Keratinocyte (primary cell): ENCODE results near the gene C22orf39. TPM values are rescaled to one million over a fixed set of nuclear protein-coding genes. Genes with fewer than 3 reads are reported as not detected.

Experiments
- DNase-seq: peaks from one replicate; pipeline ENCODE4 v3.0.0-alpha.2; 2011; ENCODE audit warnings: low read depth, missing footprints, low spot score
- FAIRE-seq: peaks from 2 replicates; lab custom pipeline; 2011; peaks lifted over from hg19 to GRCh38; lab: Jason Lieb, UNC
- H2AFZ ChIP-seq: 2 replicates; pipeline ENCODE4 v1.6.0; 2012; ENCODE audit warnings: low read length, control low read depth, inconsistent platforms; ENCODE audit not compliant: control insufficient read depth
- H3K27ac ChIP-seq: 2 replicates; pipeline ENCODE4 v1.5.1; 2011; ENCODE audit warnings: low read length; ENCODE audit not compliant: control insufficient read depth, insufficient read depth
- H3K27me3 ChIP-seq: 3 replicates; pipeline ENCODE4 v1.6.0; 2011; ENCODE audit warnings: low read length; ENCODE audit not compliant: control insufficient read depth, insufficient read depth; ENCODE audit errors: extremely low read depth
- H3K36me3 ChIP-seq, 2 experiments: 2 replicates in 1 of 2; 3 replicates in 1 of 2; pipeline ENCODE4 v1.5.1; 2011; ENCODE audit warnings: low read length in 2 of 2, mild to moderate bottlenecking in 1 of 2; ENCODE audit not compliant: control insufficient read depth in 2 of 2, insufficient read depth in 2 of 2; ENCODE audit errors: extremely low read depth in 1 of 2
- H3K4me1 ChIP-seq: 3 replicates; pipeline ENCODE4 v1.5.1; 2011; ENCODE audit warnings: low read length; ENCODE audit not compliant: control insufficient read depth, insufficient read depth; ENCODE audit errors: extremely low read depth
- H3K4me2 ChIP-seq: 3 replicates; pipeline ENCODE4 v1.6.0; 2011; ENCODE audit warnings: low read depth, low read length; ENCODE audit not compliant: control insufficient read depth, insufficient read depth; ENCODE audit errors: extremely low read depth
- H3K4me3 ChIP-seq, 3 experiments: fragments of 200-600 bp in 1 of 3; sonication (generic) in 1 of 3; 2 replicates in 2 of 3; 3 replicates in 1 of 3; pipeline ENCODE4 v1.5.1; 2011 to 2016; ENCODE audit warnings: low read length in 3 of 3, mild to moderate bottlenecking in 3 of 3, control low read depth in 2 of 3, inconsistent platforms in 1 of 3, low read depth in 1 of 3, mixed read lengths in 1 of 3, mixed run types in 1 of 3, moderate library complexity in 1 of 3; ENCODE audit not compliant: control insufficient read depth in 2 of 3, insufficient read depth in 2 of 3; ENCODE audit errors: extremely low read depth in 1 of 3
- H3K79me2 ChIP-seq: 2 replicates; pipeline ENCODE4 v1.6.0; 2012; ENCODE audit warnings: low read length; ENCODE audit not compliant: control insufficient read depth, insufficient read depth
- H3K9ac ChIP-seq: 3 replicates; pipeline ENCODE4 v1.6.0; 2011; ENCODE audit warnings: low read length; ENCODE audit not compliant: control insufficient read depth, insufficient read depth; ENCODE audit errors: extremely low read depth
- H3K9me1 ChIP-seq: 3 replicates; pipeline ENCODE4 v1.6.0; 2011; ENCODE audit warnings: low read length; ENCODE audit not compliant: control insufficient read depth, insufficient read depth; ENCODE audit errors: extremely low read depth
- H3K9me3 ChIP-seq: 2 replicates; pipeline ENCODE4 v1.5.1; 2012; ENCODE audit warnings: low read depth, low read length; ENCODE audit not compliant: control insufficient read depth
- H4K20me1 ChIP-seq: 3 replicates; pipeline ENCODE4 v1.6.0; 2011; ENCODE audit warnings: low read length; ENCODE audit not compliant: control insufficient read depth, insufficient read depth; ENCODE audit errors: extremely low read depth
- CTCF ChIP-seq, 3 experiments: IDR thresholded peaks in 1 of 3; conservative IDR thresholded peaks in 1 of 3; optimal IDR thresholded peaks in 1 of 3; 2 replicates in 2 of 3; 3 replicates in 1 of 3; pipeline versions ENCODE3 to v1.5.1; 2011; ENCODE audit warnings: low read length in 3 of 3, mild to moderate bottlenecking in 3 of 3, moderate library complexity in 2 of 3, control low read depth in 1 of 3, inconsistent platforms in 1 of 3; ENCODE audit not compliant: insufficient read depth in 2 of 3; ENCODE audit errors: extremely low read depth in 1 of 3
- EZH2 ChIP-seq: IDR thresholded peaks from one replicate; pipeline ENCODE4 v1.6.1; 2012; ENCODE audit warnings: inconsistent platforms, mild to moderate bottlenecking, low read length, moderate library complexity
- dilution Hi-C: fragments of 300-500 bp; cut with MboI; formaldehyde crosslinking; loops from one replicate; pipeline ENCODE4 v1.7.0; 2020; ENCODE audit warnings: low sequenced_read_pairs; ENCODE audit not compliant: extremely low pct_ligation_motif_present
- polyA plus RNA-seq, 5 experiments: library from polyadenylated mRNA; depleted of rRNA in 3 of 5; stranded (reverse) in 3 of 5; stranded (forward) in 1 of 5; unstranded in 1 of 5; fragments of >200 nt; gene quantifications; 1 replicate in 1 of 5; 2 replicates in 3 of 5; 3 replicates in 1 of 5; pipeline versions ENCODE4 v1.2.1 to v1.2.3, GENCODE V29; 2011 to 2012; ENCODE audit warnings: missing spikeins in 2 of 5, low read depth in 1 of 5, low replicate concordance in 1 of 5

Gene C22orf39
- polyA plus RNA-seq, 1 donor (not counting 4 experiments of a cell fraction or from before 2014, with no cell fraction given), result 13.8 TPM

GRCh38 chr22:19412478-19412877 lies 35.0 kb downstream of the C22orf39 start:
- H3K4me2 ChIP-seq, result no peak overlapping the region
- no peak for FAIRE-seq

GRCh38 chr22:19411690-19412045 lies 35.8 kb downstream of the C22orf39 start:
- FAIRE-seq (no peak), DNase-seq (no peak)
- Histone ChIP-seq H4K20me1 (peaks cover 5% of the 10 kb centered on the region), H3K9me3 (no peaks in the 10 kb centered on the region), H3K9me1 (peaks cover 3% of the 10 kb centered on the region), H3K4me2 (no peak overlapping the region), H3K79me2 (peaks cover 54% of the 10 kb centered on the region), H3K27me3 (no peaks in the 10 kb centered on the region), H3K4me1 (no peaks in the 10 kb centered on the region), H3K36me3 (peaks cover 17 to 22% of the 10 kb centered on the region in 2 experiments), H2AFZ (no peak overlapping the region), H3K27ac (no peak overlapping the region), H3K4me3 (no peak overlapping the region), H3K9ac (no peak overlapping the region)
- no peak for TF ChIP-seq EZH2
- TF ChIP-seq CTCF (optimal IDR thresholded peaks at IDR 0.05 in 1 of 3, IDR thresholded peaks at IDR 0.05 in 1 of 3, conservative IDR thresholded peaks at IDR 0.05 in 1 of 3; ENCODE audit: extremely low read depth in 1 of 3, insufficient read depth in 2 of 3, low read length in 3 of 3), result no peak
- dilution Hi-C loops, result no loop called here

More at GRCh38 chr22:19412478-19412877, 35.0 kb downstream of the C22orf39 start:
- no peak overlapping the region for H3K4me3 ChIP-seq
- TF ChIP-seq CTCF (optimal IDR thresholded peaks at IDR 0.05 in 1 of 3, IDR thresholded peaks at IDR 0.05 in 1 of 3, conservative IDR thresholded peaks at IDR 0.05 in 1 of 3; ENCODE audit: extremely low read depth in 1 of 3, insufficient read depth in 2 of 3, low read length in 3 of 3) (no peak), EZH2 (no peak)
- DNase-seq, result no peak
- no peaks in the 10 kb centered on the region for H3K4me1 ChIP-seq
- H3K27ac ChIP-seq, result no peak overlapping the region
- dilution Hi-C loops, result no loop called here
- H4K20me1 ChIP-seq, result peaks cover 5% of the 10 kb centered on the region
- H3K9me1 ChIP-seq, result peaks cover 3% of the 10 kb centered on the region
- peaks cover 14 to 17% of the 10 kb centered on the region in 2 experiments for H3K36me3 ChIP-seq
- H3K9me3 ChIP-seq, result no peaks in the 10 kb centered on the region
- H3K27me3 ChIP-seq, result no peaks in the 10 kb centered on the region
- H3K79me2 ChIP-seq, result peaks cover 61% of the 10 kb centered on the region
- no peak overlapping the region for H2AFZ ChIP-seq
- H3K9ac ChIP-seq, result no peak overlapping the region
